Endothelial cell of hepatic sinusoid (primary cell): ENCODE measurements around the gene SNAP23.

Experiments used
- in situ Hi-C: cut with HindIII; loops from 2 replicates; pipeline ENCODE4 v1.10.0; 2017; ENCODE audit warnings: low sequenced_read_pairs

The SNAP23 gene

GRCh38 chr15:42494998-42495360 lies 455 bp upstream of the SNAP23 start:
- in situ Hi-C loops = loop anchor here (5.0 kb wide), 1 partner anchor 92 kb away; no protein-coding TSS in a partner anchor

DNA sequence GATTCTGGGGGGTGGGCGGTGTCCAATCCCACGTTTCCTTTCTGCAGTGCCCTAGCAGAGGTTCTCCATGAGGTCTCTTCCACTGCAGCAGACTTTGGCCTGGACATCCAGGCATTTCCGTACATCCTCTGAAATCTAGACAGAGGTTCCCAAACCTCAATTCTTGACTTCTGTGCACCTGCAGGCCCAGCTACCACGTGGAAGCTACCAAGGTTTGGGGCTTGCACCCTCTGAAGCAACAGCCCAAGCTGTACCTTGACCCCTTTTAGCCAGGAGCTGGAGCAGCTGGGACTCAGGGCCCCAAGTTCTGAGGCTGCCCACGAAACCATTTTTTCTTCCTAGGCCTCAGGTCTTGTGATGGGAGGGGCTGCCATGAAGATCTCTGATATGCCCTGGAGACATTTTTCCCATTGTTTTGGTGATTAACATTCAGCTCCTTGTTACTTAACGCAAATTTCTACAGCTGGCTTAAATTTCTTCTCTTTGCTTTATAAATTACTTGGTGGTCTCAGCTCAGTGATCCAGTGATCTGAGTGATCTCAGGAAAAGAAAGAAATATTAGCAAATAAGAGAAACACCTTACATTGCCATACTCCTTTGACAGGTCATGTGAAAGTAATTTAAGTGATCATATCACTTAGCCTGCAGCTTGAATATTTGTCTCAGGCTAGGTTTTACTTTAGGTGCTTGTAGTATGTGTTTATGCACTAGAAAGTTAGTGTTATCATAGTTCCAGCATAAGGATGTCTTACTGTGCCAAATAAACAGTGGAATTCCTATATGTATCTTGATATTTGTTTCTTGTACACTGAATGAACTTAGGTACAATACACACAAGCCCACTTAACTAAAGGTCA lies 3.0 kb downstream of the SNAP23 start:
- in situ Hi-C loops = loop anchor here (5.0 kb wide), 1 partner anchor 89 kb away; no protein-coding TSS in a partner anchor

DNA sequence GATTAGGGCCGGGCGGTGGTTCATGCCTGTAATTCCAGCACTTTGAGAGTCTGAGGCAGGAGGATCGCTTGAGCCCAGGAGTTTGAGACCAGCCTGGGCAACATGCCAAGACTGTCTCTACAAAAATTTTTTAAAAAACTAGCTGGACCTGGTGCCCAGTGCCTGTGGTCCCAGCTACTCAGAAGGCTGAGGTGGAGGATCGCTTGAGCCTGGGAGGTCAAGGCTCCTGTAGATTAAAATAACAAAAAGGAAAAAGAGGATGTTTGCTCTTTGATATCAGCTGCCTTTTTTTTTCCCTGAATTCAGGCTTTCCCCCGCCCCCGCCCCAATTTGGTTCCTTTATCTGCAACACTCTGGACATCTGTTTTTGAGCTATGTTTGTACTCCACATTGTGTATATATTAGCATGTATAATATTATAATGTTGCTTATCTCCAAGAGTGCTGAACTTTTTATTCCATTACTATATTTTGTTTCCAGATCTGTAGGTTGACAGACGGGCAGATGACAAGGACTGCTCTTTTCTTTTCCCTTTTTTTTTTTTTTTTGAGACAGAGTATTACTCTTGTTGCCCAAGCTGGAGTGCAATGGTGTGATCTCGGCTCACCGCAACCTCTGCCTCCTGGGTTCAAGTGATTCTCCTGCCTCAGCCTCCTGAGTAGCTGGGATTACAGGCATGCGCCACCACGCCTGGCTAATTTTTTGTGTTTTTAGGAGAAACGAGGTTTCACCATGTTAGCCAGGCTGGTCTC lies 4.6 kb downstream of the SNAP23 start:
- in situ Hi-C loops = loop anchor here (5.0 kb wide), 1 partner anchor 87 kb away; no protein-coding TSS in a partner anchor

DNA sequence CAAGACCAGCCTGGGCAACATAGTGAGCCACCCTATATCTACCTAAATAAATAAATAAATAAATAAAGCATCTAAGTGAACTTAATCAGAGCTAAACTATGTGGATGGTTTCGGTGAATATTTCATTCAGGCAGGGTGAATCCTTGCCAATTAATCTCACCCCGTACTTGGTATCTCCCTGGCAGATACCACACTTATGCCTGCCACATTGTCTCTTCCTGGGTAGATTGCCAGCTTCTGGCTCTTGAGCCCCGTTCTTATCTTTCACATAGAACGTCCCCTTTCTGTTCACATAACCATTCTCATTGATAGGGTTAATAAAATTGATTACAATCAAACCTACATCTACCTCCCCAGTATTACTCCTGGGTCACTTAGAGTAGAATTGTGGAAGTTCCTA lies 7.0 kb downstream of the SNAP23 start:
- in situ Hi-C loops = no loop called here

- in situ Hi-C loops = no loop called here
Observed at GRCh38 chr15:42503825-42504224, 8.4 kb downstream of the SNAP23 start.

- in situ Hi-C loops = no loop called here
Observed at GRCh38 chr15:42504631-42505030, 9.2 kb downstream of the SNAP23 start.

- in situ Hi-C loops = no loop called here
Observed at GRCh38 chr15:42507514-42507913, 12.1 kb downstream of the SNAP23 start.

DNA sequence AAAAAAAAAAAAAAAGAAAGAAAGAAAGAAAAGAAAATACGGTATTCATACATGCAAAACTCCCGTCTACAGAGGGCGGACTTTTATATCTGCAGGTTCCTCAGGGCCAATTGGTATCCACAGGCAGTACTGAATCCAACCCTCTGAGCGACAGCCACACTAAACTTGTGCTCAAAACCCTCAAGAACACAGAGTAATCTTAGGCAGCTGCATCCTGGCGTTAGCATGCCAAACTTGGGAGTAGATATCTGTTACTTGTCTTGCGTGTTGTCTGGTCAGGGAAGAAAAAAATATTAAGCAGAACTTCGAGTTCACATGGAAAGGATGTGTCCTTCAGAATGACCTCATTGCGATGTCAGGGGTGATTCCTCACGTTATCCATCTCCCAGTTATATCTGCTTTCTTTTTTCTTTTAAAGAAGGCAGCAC lies 12.8 kb downstream of the SNAP23 start:
- in situ Hi-C loops = no loop called here

GRCh38 chr15:42510258-42511006 lies 15.0 kb downstream of the SNAP23 start:
- in situ Hi-C loops = no loop called here

DNA sequence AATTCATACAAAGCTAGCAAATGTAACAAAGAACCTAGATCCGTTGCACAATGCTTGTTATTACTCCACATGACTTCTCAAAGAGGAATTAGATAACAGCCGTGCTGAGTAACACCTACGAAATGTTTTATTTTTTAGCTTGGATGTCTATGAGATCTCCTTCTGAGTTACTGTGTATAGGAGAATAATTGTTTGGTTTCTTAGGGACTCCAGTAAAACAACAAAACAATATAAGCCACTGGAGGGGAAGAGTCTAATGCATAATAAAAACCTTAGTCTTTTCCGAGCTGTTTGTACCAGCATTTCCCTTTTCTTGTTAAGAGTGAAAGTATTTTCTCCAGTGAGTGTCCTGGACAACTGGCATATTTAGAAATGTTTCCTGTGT lies 15.6 kb downstream of the SNAP23 start:
- in situ Hi-C loops = no loop called here

DNA sequence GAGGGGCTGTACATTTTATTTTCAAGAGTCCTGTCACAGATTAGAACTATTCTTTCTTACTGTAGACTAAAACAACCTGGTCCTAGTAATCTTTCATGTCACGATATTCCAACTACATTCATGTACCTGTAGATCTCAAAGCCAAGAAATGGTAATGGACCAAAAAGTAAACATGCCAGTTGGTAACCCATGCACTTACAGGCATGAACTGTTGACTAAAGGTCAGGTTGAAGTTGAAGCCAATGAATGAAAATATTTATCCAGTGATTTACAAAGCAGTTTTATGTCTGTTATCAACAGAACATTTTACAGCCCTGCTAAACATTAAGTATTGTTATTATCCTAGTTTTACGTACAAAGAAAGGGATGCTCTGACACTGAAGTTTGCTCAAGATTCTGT lies 27.9 kb downstream of the SNAP23 start:
- in situ Hi-C loops = no loop called here

DNA sequence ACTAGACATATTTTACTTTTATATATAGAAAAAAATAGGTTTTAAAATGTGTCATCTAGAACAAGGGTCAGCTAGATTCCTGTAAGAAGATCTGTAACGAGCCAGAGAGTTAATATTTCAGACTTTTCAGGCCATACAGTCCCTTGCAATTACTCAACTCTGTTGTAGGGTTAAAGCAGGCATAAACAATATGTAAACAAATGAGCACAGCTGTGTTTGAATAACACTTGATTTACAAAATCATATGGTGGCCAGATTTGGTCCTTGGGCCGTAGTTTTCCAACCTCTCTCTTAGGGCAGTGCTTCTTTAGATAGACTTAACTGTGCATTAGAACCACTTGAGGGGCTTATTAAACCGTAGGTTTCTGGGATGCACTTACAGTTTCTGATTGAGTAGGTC lies 33.5 kb downstream of the SNAP23 start:
- in situ Hi-C loops = no loop called here

- in situ Hi-C loops = no loop called here
Observed at GRCh38 chr15:42533246-42533645, 37.8 kb downstream of the SNAP23 start.

DNA sequence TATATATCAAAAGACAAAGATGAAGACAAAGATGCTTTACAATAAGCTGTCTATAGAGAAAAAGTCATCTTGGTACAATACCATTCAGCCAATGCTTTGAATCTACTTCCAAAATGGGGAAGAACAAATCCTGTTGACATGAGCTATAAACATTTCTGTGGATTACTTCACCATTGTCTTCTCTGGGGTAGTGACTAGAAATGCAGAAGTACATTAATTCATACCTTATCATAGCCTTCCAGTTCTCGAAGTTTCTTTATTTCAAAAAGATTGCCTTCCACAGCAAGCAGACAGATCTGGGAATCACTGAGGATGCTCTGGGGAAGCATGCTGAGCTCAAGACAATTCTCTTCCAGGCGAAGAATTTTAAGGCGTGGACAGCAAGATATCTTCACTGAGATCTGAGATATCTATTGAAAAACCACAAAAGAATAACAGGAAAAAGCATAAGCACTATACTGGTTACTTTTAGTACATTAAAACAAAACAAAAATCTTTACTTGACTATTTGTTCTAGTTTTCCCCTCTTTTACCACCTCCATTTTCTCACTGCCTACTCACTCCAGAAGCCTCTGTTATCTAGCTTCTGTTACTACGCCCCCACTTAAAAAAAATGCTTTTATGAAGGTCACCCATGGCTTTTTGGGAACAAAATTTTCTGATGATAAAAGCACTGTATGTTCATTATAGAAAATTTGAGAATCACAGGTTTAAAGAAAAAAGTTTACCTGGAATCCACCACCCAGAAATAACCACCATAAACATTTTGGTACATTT lies 49.6 kb downstream of the SNAP23 start:
- in situ Hi-C loops = no loop called here

GRCh38 chr15:42547918-42548248 lies 52.4 kb downstream of the SNAP23 start:
- in situ Hi-C loops = no loop called here

DNA sequence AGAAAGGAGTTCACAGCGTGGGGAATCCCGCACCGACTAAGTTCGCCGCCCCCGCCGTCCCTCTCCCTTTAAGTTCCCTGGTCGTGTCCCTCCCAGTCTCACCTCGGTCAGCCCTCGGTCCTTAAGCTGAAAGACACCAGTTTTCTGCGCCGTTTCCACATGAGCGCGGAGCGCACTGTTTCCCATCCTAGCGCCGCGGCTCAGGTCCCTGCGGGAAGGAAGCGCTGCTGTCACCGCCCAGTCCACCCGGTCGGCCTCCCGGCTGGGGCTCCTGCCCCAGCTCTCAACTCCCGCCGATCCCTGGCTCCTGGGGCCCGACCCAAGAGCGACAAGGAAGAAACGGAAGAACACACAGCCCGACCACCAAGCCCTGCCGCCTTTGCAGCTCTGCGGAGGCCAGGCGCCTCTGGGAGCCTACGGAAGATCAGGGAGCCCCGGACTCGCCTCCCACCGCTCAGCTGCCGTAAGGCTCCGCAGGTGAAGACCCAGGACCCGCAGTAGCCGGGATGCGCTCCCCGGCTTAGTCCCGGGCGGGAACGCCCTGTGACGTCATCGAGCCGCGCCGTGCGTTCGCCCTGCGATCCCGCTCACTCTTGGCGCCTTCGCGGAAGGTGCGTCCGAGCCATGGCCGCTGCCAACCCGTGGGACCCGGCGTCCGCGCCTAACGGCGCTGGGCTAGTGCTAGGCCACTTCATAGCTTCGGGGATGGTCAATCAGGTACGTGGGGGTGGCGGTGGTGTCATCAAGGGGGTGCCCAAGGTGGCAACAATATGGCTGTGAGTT lies 53.0 kb downstream of the SNAP23 start, which contains the start of the genes HAUS2 and LRRC57:
Gene HAUS2 (plus strand): TSS at position 590 of the 783 bp plus-strand sequence. CDS start 35 bp downstream, at position 625.
Gene LRRC57 (minus strand): TSS at position 545 of the 783 bp plus-strand sequence. CDS start 359 bp downstream, at position 186.
- in situ Hi-C loops = no loop called here

- in situ Hi-C loops = no loop called here
Observed at GRCh38 chr15:42549032-42549491, 53.6 kb downstream of the SNAP23 start.

- in situ Hi-C loops = no loop called here
Observed at GRCh38 chr15:42549741-42550392, 54.4 kb downstream of the SNAP23 start.

- in situ Hi-C loops = no loop called here
Observed at GRCh38 chr15:42553554-42553953, 58.1 kb downstream of the SNAP23 start.
